ENCODE results near the gene MX2. TPM values are rescaled to one million over a fixed set of nuclear protein-coding genes. Genes with fewer than 3 reads are reported as not detected.
"Not testable (repeated sequence)": the region's sequence is repeated elsewhere in the genome, so short reads cannot be mapped to it uniquely, and the experiment has no call there.

The MX2 gene
- total RNA-seq (32.0 TPM), polyA plus RNA-seq (33.0 TPM)
- long read RNA-seq, donor 1, result 0 reads
- long read RNA-seq, donor 2, partial matches to known transcripts, result 11 of 14 reads
- long read RNA-seq, donor 2, other reads (novel, unspliced or antisense), result 0 of 14 reads
- long read RNA-seq, donor 3, partial matches to known transcripts, result 13 of 15 reads
- long read RNA-seq, donor 3, other reads (novel, unspliced or antisense), result 0 of 15 reads
- long read RNA-seq, donor 4, partial matches to known transcripts, result 0 of 1 reads
- long read RNA-seq, donor 4, other reads (novel, unspliced or antisense), result 0 of 1 reads
- long read RNA-seq, donor 5, transcript MX2-201 (14 exons, 3,042 nt), result major isoform, 8 of 38 reads
- long read RNA-seq, donor 5, partial matches to known transcripts, result 30 of 38 reads
- long read RNA-seq, donor 5, other reads (novel, unspliced or antisense), result 0 of 38 reads
- long read RNA-seq, donor 6, partial matches to known transcripts, result 0 of 2 reads
- long read RNA-seq, donor 6, other reads (novel, unspliced or antisense), result 0 of 2 reads
- long read RNA-seq, donor 7, partial matches to known transcripts, result 0 of 3 reads
- long read RNA-seq, donor 7, other reads (novel, unspliced or antisense), result 0 of 3 reads
- long read RNA-seq, donor 8, partial matches to known transcripts, result 0 of 4 reads
- long read RNA-seq, donor 8, other reads (novel, unspliced or antisense), result 0 of 4 reads
- long read RNA-seq, donor 9, partial matches to known transcripts, result 0 of 4 reads
- long read RNA-seq, donor 9, other reads (novel, unspliced or antisense), result 0 of 4 reads
- long read RNA-seq, donor 10, partial matches to known transcripts, result 0 of 2 reads
- long read RNA-seq, donor 10, other reads (novel, unspliced or antisense), result 0 of 2 reads

DNA sequence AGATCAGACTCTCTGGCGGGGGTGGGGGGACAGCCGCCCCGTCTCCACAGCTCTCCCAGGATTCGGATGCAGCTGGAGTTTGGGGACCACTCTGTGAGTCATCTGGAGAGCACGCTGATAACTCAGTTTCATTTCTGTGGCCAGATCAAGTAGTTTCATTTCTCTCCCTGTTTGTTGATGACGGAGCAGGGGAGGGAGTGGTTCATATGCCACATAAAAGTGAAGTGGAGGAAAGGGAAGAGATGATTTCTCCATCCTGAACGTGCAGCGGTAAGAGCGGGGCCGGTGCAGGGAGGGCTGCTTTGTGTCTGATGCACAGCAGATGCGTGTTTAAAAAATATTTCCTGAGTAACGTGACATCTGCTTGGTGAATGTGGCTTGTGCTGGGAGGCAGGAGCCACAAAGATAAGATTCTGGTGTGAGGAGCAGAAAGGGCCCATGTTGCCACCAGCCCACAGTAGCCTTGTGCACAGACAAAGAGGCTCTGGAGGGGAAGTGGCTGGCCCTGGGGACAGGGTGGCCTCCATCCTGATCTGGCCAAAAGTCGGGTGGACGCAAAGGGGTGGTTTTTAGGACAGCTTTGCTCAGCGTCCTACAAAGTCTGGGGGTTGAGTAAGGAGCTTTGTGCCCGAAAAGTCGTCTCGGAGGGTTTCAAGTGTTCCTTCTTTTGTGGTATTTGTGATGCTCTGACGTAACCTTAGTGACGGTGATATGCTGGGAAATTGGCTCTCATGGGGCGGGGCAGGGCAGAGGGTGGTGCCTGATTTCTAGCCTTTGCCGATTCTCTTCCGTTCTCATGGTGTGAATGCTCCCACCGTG lies at the start of gene MX2:
TSS of gene MX2 (plus strand) at position 242 of the 819 bp plus-strand sequence. CDS start 14,880 bp downstream, outside the sequence.
- peak within 1 kb of the TSS; percentile 46 to 53 for H3K4me3 ChIP-seq (ENCODE audit: low read length in 2 of 2)
- peak in 8 of 9 donors; percentile 64 to 93 (median 82) for DNase-seq (ENCODE audit: low read depth in 6 of 9, low spot score in 9 of 9)
- no peaks in the 10 kb centered on the region for H3K27me3 ChIP-seq (ENCODE audit: control insufficient read depth in 2 of 2, insufficient read depth in 1 of 2, low read length in 1 of 2)
- peaks cover 0 to 4% of the 10 kb centered on the region in 2 donors for H3K36me3 ChIP-seq (ENCODE audit: control insufficient read depth in 2 of 2, insufficient read depth in 2 of 2, low read length in 1 of 2)
- under 1% methylated on average over 24 of the region's 24 CpGs for WGBS
- H3K9me3 ChIP-seq (ENCODE audit: control insufficient read depth in 2 of 2, insufficient read depth in 1 of 2, low read length in 1 of 2), result peaks cover 0 to 4% of the 10 kb centered on the region in 2 donors
- H3K4me1 ChIP-seq (ENCODE audit: control insufficient read depth in 2 of 2, insufficient read depth in 2 of 2, low read length in 2 of 2), result peaks cover 29 to 80% of the 10 kb centered on the region in 2 donors
- peak within 1 kb of the TSS; percentile 97 to 100 for H3K27ac ChIP-seq (ENCODE audit: low read depth in 1 of 2, low read length in 1 of 2)

DNA sequence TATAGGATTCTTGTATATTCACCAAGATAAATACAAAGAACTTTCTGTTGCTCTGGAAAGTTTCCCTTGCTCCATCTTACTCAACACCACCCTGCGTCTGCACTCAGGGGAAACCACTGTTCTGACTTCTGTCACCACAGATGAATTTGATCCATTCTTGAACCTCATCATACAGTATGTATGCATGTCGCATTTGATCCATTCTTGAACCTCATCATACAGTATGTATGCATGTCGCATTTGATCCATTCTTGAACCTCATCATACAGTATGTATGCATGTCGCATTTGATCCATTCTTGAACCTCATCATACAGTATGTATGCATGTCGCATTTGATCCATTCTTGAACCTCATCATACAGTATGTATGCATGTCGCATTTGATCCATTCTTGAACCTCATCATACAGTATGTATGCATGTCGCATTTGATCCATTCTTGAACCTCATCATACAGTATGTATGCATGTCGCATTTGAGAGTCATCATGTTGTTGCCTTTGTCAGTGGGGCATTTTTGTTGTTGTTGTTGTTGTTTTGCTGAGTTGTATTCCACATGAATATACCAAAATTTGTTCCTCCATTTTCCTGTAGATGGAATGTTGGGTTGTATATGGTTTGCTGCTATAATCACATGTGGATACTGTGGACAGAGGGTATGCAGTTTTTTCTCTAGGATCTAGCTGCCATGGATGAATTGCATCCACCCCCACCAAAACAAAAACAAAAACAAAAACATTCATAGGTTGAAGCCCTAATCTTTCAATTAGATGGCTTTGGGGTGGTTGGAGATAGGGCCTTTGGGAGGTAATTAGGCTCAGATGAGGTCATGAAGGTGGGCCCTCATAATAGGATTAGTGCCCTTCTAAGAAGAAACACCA lies 48.3 kb upstream of the MX2 start:
- DNase-seq (ENCODE audit: low read depth in 6 of 9, low spot score in 9 of 9); H3K27ac ChIP-seq (ENCODE audit: low read depth in 1 of 2, low read length in 1 of 2); H3K4me3 ChIP-seq (ENCODE audit: low read length in 2 of 2); H3K9me3 ChIP-seq (ENCODE audit: control insufficient read depth in 2 of 2, insufficient read depth in 1 of 2, low read length in 1 of 2); H3K36me3 ChIP-seq (ENCODE audit: control insufficient read depth in 2 of 2, insufficient read depth in 2 of 2, low read length in 1 of 2): not testable (repeated sequence)
- 97% methylated on average over 5 of the region's 8 CpGs for WGBS
- Histone ChIP-seq H3K4me1 (ENCODE audit: control insufficient read depth in 2 of 2, insufficient read depth in 2 of 2, low read length in 2 of 2) (peaks cover 12 to 25% of the 10 kb centered on the region in 2 donors), H3K27me3 (ENCODE audit: control insufficient read depth in 2 of 2, insufficient read depth in 1 of 2, low read length in 1 of 2) (peaks cover 0 to 22% of the 10 kb centered on the region in 2 donors)

DNA sequence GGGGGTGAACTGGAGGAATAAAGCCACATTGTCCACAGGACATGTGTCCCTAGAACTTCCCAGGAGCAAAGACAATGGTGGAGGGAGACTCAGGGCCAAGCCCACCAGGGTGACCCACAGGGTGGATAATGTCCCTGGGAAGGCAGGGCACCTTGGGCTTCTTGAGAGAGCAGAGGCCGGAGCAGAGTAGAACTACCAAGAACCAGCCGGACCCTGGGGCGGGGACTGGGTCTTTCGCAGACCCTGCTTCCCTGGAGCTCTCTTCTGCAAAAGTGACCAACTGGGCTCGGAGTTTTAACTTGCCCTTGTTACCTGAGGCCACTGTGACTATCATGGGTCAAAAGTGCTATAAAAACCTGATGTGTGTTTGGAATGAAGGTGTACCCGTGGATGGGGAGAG lies 46.1 kb upstream of the MX2 start:
- WGBS, result 97% methylated on average over 6 of the region's 6 CpGs
- H3K36me3 ChIP-seq (ENCODE audit: control insufficient read depth in 2 of 2, insufficient read depth in 2 of 2, low read length in 1 of 2), result no peaks in the 10 kb centered on the region
- H3K9me3 ChIP-seq (ENCODE audit: control insufficient read depth in 2 of 2, insufficient read depth in 1 of 2, low read length in 1 of 2), result peaks cover 0 to 6% of the 10 kb centered on the region in 2 donors
- peaks cover 0 to 18% of the 10 kb centered on the region in 2 donors for H3K27me3 ChIP-seq (ENCODE audit: control insufficient read depth in 2 of 2, insufficient read depth in 1 of 2, low read length in 1 of 2)
- no peak overlapping the region for H3K27ac ChIP-seq (ENCODE audit: low read depth in 1 of 2, low read length in 1 of 2)
- H3K4me1 ChIP-seq (ENCODE audit: control insufficient read depth in 2 of 2, insufficient read depth in 2 of 2, low read length in 2 of 2), result peaks cover 15 to 47% of the 10 kb centered on the region in 2 donors
- DNase-seq (ENCODE audit: low read depth in 6 of 9, low spot score in 9 of 9), result no peak
- H3K4me3 ChIP-seq (ENCODE audit: low read length in 2 of 2), result no peak overlapping the region

DNA sequence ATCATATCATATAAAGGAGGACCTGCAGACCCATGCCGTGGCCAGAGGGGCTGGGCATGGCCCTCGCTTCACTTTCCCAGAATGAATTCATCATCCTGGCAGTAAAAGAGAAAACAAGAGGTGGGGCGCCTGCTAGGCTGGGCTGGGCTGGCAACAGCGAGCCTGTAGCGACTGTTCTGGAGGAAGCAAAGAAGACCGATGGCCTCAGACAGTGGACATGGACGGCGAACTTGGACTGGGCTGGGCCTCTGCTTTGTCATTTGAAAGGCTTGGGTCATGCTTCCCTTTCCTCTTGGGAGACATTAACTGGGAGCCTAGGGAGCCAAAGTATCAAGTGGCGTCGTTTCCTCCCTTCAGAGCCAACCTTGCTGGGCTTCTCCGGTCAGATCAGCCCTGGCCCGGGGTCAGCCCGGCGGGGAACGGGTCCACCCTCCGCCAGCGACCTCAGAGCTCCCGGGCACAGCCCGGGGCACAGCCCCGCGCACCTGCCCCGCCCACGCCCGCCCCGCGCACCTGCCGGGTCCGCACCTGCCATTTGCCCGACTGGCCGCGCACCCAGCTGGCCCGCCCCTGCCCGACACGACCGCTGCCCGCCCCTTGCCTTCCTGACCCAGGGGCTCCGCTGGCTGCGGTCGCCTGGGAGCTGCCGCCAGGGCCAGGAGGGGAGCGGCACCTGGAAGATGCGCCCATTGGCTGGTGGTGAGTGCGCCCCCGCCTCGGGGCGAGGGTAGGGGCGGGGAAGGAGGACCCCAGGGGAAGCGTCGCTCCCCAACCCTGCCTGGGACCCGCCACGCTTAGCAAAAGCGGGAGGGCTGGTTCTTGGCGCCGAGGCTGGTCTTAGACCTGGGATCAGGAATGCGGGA lies 45.4 kb upstream of the MX2 start, which contains the start of gene FAM3B:
TSS of gene FAM3B (plus strand) at position 602 of the 863 bp plus-strand sequence. CDS start at position 681, 79 bp downstream.
- Histone ChIP-seq H3K27me3 (ENCODE audit: control insufficient read depth in 2 of 2, insufficient read depth in 1 of 2, low read length in 1 of 2) (peaks cover 0 to 18% of the 10 kb centered on the region in 2 donors), H3K4me3 (ENCODE audit: low read length in 2 of 2) (peak within 1 kb of the TSS; percentile 48 to 56), H3K36me3 (ENCODE audit: control insufficient read depth in 2 of 2, insufficient read depth in 2 of 2, low read length in 1 of 2) (no peaks in the 10 kb centered on the region), H3K27ac (ENCODE audit: low read depth in 1 of 2, low read length in 1 of 2) (peak within 1 kb of the TSS in 1 of 2 donors; percentile 77), H3K4me1 (ENCODE audit: control insufficient read depth in 2 of 2, insufficient read depth in 2 of 2, low read length in 2 of 2) (peaks cover 21 to 54% of the 10 kb centered on the region in 2 donors), H3K9me3 (ENCODE audit: control insufficient read depth in 2 of 2, insufficient read depth in 1 of 2, low read length in 1 of 2) (peaks cover 0 to 9% of the 10 kb centered on the region in 2 donors)
- DNase-seq (ENCODE audit: low read depth in 6 of 9, low spot score in 9 of 9), result peak in 4 of 9 donors; percentile 37 to 69 (median 46)
- WGBS, result 13% methylated on average over 55 of the region's 55 CpGs

DNA sequence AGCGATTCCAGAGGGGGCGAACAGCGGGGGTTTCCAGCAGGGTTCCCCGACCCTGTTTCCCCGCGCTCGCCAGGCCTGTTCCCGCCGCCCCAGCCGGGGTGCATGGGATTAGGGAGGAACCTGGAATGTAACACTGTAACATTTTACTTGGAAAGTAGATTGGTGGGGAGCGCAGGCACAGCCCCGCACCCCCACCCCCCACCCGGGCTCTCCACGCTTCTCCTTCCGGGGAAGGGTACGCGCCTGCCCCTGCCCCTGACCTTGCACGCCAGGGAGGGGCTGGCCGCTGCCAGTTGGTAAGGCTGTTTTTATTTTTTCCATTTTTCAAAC lies 44.8 kb upstream of the MX2 start:
- H3K27me3 ChIP-seq (ENCODE audit: control insufficient read depth in 2 of 2, insufficient read depth in 1 of 2, low read length in 1 of 2), result peaks cover 0 to 18% of the 10 kb centered on the region in 2 donors
- H3K9me3 ChIP-seq (ENCODE audit: control insufficient read depth in 2 of 2, insufficient read depth in 1 of 2, low read length in 1 of 2), result peaks cover 0 to 13% of the 10 kb centered on the region in 2 donors
- peaks cover 26 to 60% of the 10 kb centered on the region in 2 donors for H3K4me1 ChIP-seq (ENCODE audit: control insufficient read depth in 2 of 2, insufficient read depth in 2 of 2, low read length in 2 of 2)
- DNase-seq (ENCODE audit: low read depth in 6 of 9, low spot score in 9 of 9), result no peak
- no peaks in the 10 kb centered on the region for H3K36me3 ChIP-seq (ENCODE audit: control insufficient read depth in 2 of 2, insufficient read depth in 2 of 2, low read length in 1 of 2)
- whole genome bisulfite sequencing, result 12% methylated on average over 19 of the region's 19 CpGs
- H3K4me3 ChIP-seq (ENCODE audit: low read length in 2 of 2), result peak overlapping the region; percentile 48 to 56
- H3K27ac ChIP-seq (ENCODE audit: low read depth in 1 of 2, low read length in 1 of 2), result peak overlapping the region in 1 of 2 donors; percentile 77

DNA sequence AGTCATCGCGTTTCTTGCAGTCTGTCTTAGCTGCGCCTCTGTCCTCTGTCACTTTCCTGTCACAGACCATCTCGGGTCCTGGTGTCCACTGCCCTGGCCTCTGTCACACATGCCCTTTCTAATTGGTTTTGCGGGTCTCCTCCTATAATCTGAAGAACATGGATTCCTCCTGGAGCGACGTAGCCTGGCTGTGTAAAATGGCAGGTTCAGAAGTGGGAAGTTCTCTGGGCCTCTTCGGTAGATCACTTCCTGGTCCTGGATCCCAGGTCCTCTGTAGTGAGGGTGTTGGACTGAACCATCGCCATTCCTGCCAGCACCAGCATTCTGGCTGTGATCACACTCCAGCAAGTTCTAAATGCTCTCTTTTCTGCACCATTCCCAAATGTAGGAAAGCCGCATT lies 44.4 kb upstream of the MX2 start:
- Histone ChIP-seq H3K9me3 (ENCODE audit: control insufficient read depth in 2 of 2, insufficient read depth in 1 of 2, low read length in 1 of 2) (peaks cover 0 to 13% of the 10 kb centered on the region in 2 donors), H3K4me3 (ENCODE audit: low read length in 2 of 2) (peak overlapping the region; percentile 48 to 56), H3K36me3 (ENCODE audit: control insufficient read depth in 2 of 2, insufficient read depth in 2 of 2, low read length in 1 of 2) (no peaks in the 10 kb centered on the region), H3K27me3 (ENCODE audit: control insufficient read depth in 2 of 2, insufficient read depth in 1 of 2, low read length in 1 of 2) (peaks cover 0 to 18% of the 10 kb centered on the region in 2 donors), H3K27ac (ENCODE audit: low read depth in 1 of 2, low read length in 1 of 2) (peak overlapping the region in 1 of 2 donors; percentile 77), H3K4me1 (ENCODE audit: control insufficient read depth in 2 of 2, insufficient read depth in 2 of 2, low read length in 2 of 2) (peaks cover 31 to 65% of the 10 kb centered on the region in 2 donors)
- DNase-seq (ENCODE audit: low read depth in 6 of 9, low spot score in 9 of 9), result no peak
- 85% methylated on average over 10 of the region's 10 CpGs for WGBS

- H3K9me3 ChIP-seq (ENCODE audit: control insufficient read depth in 2 of 2, insufficient read depth in 1 of 2, low read length in 1 of 2), result peaks cover 0 to 13% of the 10 kb centered on the region in 2 donors
- DNase-seq (ENCODE audit: low read depth in 6 of 9, low spot score in 9 of 9), result no peak
- H3K36me3 ChIP-seq (ENCODE audit: control insufficient read depth in 2 of 2, insufficient read depth in 2 of 2, low read length in 1 of 2), result no peaks in the 10 kb centered on the region
- H3K4me3 ChIP-seq (ENCODE audit: low read length in 2 of 2), result no peak overlapping the region
- H3K4me1 ChIP-seq (ENCODE audit: control insufficient read depth in 2 of 2, insufficient read depth in 2 of 2, low read length in 2 of 2), result peaks cover 34 to 72% of the 10 kb centered on the region in 2 donors
- WGBS, result 97% methylated on average over 9 of the region's 9 CpGs
- H3K27me3 ChIP-seq (ENCODE audit: control insufficient read depth in 2 of 2, insufficient read depth in 1 of 2, low read length in 1 of 2), result peaks cover 0 to 18% of the 10 kb centered on the region in 2 donors
- H3K27ac ChIP-seq (ENCODE audit: low read depth in 1 of 2, low read length in 1 of 2), result no peak overlapping the region
Observed at GRCh38 chr21:41318218-41318617, 43.6 kb upstream of the MX2 start.
